ENCODE measurements around the gene EPB42. TPM values are rescaled to one million over a fixed set of nuclear protein-coding genes. Genes with fewer than 3 reads are reported as not detected.

EPB42 gene
- total RNA-seq, 6 donors from 2014 or later = 0.39 TPM; not detected in 5

DNA sequence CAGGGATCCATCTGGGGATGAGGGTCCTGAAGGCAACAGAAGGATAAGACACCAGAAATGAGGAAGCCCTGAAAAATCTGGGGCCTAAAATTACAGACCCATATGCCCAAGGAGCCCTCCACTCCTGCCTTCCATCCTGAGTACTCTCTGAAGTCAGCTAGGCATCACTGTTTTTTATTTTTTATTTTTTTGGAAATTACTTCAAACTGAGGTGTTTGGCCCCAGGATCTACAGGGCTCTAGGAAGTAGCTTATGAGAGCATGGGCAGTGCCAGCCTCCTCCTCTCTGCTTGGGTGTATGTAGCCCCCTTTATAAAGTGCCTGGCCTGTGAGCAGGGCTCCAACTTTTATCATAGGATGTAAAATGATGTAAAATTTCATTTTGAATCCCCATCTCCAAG is 7.9 kb downstream of the EPB42 start:
- H3K9me3 ChIP-seq = no peaks in the 10 kb centered on the region
- TF ChIP-seq POLR2AphosphoS5 (IDR thresholded peaks at IDR 0.05) (no peak), CTCF (IDR thresholded peaks at IDR 0.05) (no peak), EP300 (IDR thresholded peaks at IDR 0.05) (no peak), POLR2A (IDR thresholded peaks at IDR 0.05) (no peak)
- DNase-seq (no peak), ATAC-seq (ENCODE audit: low FRiP score in 2 of 2) (no peak)
- no peaks in the 10 kb centered on the region for H3K36me3 ChIP-seq
- no peak overlapping the region for H3K4me3 ChIP-seq
- peaks cover 0 to 5% (median 0%) of the 10 kb centered on the region in 4 donors for H3K27me3 ChIP-seq
- H3K27ac ChIP-seq = no peak overlapping the region
- H3K4me1 ChIP-seq = no peaks in the 10 kb centered on the region

GRCh38 chr15:43212299-43212698 is 8.5 kb downstream of the EPB42 start:
- no peaks in the 10 kb centered on the region for H3K9me3 ChIP-seq
- no peak overlapping the region for H3K27ac ChIP-seq
- H3K4me3 ChIP-seq = no peak overlapping the region
- WGBS, 2 donors = 80 to 82% methylated on average over 8 of the region's 8 CpGs
- peaks cover 0 to 5% (median 0%) of the 10 kb centered on the region in 4 donors for H3K27me3 ChIP-seq
- no peaks in the 10 kb centered on the region for H3K4me1 ChIP-seq
- DNase-seq = no peak
- no peak for ATAC-seq (ENCODE audit: low FRiP score in 2 of 2)
- no peaks in the 10 kb centered on the region for H3K36me3 ChIP-seq
- no peak for TF ChIP-seq POLR2AphosphoS5 (IDR thresholded peaks at IDR 0.05)
- no peak for TF ChIP-seq CTCF (IDR thresholded peaks at IDR 0.05)
- no peak for TF ChIP-seq EP300 (IDR thresholded peaks at IDR 0.05)
- TF ChIP-seq POLR2A (IDR thresholded peaks at IDR 0.05) = no peak

DNA sequence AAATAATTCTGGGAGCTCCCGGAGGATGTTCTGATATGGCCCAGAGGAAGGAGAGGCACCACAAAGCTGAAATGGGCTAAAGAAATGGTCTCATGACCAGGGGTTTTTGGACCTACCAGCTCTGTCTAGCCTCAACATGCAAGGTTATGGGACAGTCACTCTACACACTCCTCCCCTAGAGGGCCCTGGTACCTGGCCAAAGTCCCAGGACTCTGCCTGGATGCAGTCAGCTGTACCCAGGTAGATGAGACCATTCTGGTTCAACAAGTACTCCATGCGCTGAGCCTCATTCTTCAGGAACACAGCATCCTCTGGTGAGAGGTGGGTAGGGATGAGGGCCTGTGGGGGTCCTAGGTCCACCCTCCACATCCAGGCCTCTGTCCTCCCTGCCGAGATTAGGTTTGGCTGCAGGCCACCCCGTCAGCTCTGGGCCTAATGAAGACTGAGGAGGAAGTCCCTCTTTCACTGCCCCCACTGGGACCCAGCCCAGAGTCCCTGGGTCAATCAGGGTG is 9.5 kb downstream of the EPB42 start:
- Histone ChIP-seq H3K27me3 (peaks cover 0 to 5% (median 0%) of the 10 kb centered on the region in 4 donors), H3K4me1 (no peaks in the 10 kb centered on the region), H3K4me3 (no peak overlapping the region), H3K9me3 (no peaks in the 10 kb centered on the region), H3K36me3 (no peaks in the 10 kb centered on the region), H3K27ac (no peak overlapping the region)
- no peak for ATAC-seq (ENCODE audit: low FRiP score in 2 of 2)
- DNase-seq = no peak
- WGBS, 2 donors = 96 to 100% methylated on average over 1 to 4 of the region's 4 CpGs
- TF ChIP-seq POLR2A (IDR thresholded peaks at IDR 0.05) (no peak), EP300 (IDR thresholded peaks at IDR 0.05) (no peak), CTCF (IDR thresholded peaks at IDR 0.05) (no peak), POLR2AphosphoS5 (IDR thresholded peaks at IDR 0.05) (no peak)

- ATAC-seq (ENCODE audit: low FRiP score in 2 of 2) = no peak
- no peaks in the 10 kb centered on the region for H3K4me1 ChIP-seq
- no peaks in the 10 kb centered on the region for H3K36me3 ChIP-seq
- peaks cover 0 to 5% (median 0%) of the 10 kb centered on the region in 4 donors for H3K27me3 ChIP-seq
- H3K4me3 ChIP-seq = no peak overlapping the region
- WGBS, 2 donors = 72 to 86% methylated on average over 9 of the region's 9 CpGs
- H3K27ac ChIP-seq = no peak overlapping the region
- H3K9me3 ChIP-seq = no peaks in the 10 kb centered on the region
- no peak for DNase-seq
- TF ChIP-seq POLR2A (IDR thresholded peaks at IDR 0.05) (no peak), POLR2AphosphoS5 (IDR thresholded peaks at IDR 0.05) (no peak), EP300 (IDR thresholded peaks at IDR 0.05) (no peak), CTCF (IDR thresholded peaks at IDR 0.05) (no peak)
Measured at GRCh38 chr15:43210807-43211206, 10.0 kb downstream of the EPB42 start.

DNA sequence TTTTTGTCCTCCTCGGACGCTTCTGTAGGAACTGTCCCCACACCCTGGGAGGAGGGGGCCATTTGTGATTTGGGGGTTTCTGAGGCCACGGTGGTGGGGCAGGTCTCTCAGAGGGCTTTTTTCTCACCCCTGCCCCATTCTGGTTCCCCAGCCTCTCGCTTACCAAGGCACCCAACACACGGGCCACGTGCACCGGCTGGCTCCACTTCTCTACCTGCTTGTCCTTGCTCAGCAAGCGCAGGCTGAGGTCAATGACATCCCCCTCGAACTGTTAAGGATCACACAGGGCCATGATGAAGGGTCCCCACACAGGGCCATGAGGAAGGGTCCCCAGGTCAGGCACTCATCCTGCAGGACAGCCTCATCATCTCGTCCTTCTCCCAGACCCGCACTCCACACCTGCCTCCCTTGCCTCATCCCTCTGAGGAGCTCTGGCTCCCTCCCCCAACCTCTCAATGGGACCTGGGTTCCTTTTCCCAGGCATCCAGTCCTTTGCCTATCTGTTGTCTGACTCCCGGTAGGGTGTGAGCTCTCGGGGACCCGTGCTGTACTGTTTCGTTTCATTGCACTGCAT is 10.6 kb downstream of the EPB42 start:
- DNase-seq = no peak
- no peaks in the 10 kb centered on the region for H3K9me3 ChIP-seq
- no peak for ATAC-seq (ENCODE audit: low FRiP score in 2 of 2)
- H3K27me3 ChIP-seq = peaks cover 0 to 5% (median 0%) of the 10 kb centered on the region in 4 donors
- H3K27ac ChIP-seq = no peak overlapping the region
- TF ChIP-seq EP300 (IDR thresholded peaks at IDR 0.05) (no peak), CTCF (IDR thresholded peaks at IDR 0.05) (no peak), POLR2A (IDR thresholded peaks at IDR 0.05) (no peak), POLR2AphosphoS5 (IDR thresholded peaks at IDR 0.05) (no peak)
- H3K4me3 ChIP-seq = no peak overlapping the region
- H3K4me1 ChIP-seq = no peaks in the 10 kb centered on the region
- H3K36me3 ChIP-seq = no peaks in the 10 kb centered on the region
- 83 to 90% methylated on average over 13 to 15 of the region's 15 CpGs for WGBS, 2 donors
